ENCODE measurements around the gene TOR1AIP2.

GRCh38 chr1:179831225-179831624 is 46.4 kb downstream of the TOR1AIP2 start:
- TF ChIP-seq POLR2A (IDR thresholded peaks at IDR 0.05) (no peak), CTCF (IDR thresholded peaks at IDR 0.05) (no peak), POLR2AphosphoS5 (IDR thresholded peaks at IDR 0.05) (no peak), EP300 (IDR thresholded peaks at IDR 0.05) (no peak)

Data from gastroesophageal sphincter (tissue), 3 donors.